IMR-90 (cell line): ENCODE data around the gene ZNRF3. TPM values are rescaled to one million over a fixed set of nuclear protein-coding genes. Genes with fewer than 3 reads are reported as not detected.

Source experiments
- ATAC-seq: fragments of 200-7000 bp; cut with Tn5 transposase; 2 replicates; pipeline ENCODE4 v1.9.1; 2020; ENCODE audit warnings: low read depth, mild to moderate bottlenecking, moderate library complexity
- BruUV-seq: library from RNA; stranded (reverse); fragments of 400-500 nt; replicated peaks from 2 replicates; lab custom pipeline; 2021; lab: Mats Ljungman, UMichigan
- CTCF ChIA-PET: fragments of 300-600 bp; formaldehyde crosslinking; extraction: SDS; loops from one replicate; lab custom pipeline; 2021; ENCODE audit warnings: antibody characterized with exemption; lab: Yijun Ruan, JAX
- POLR2A ChIA-PET: fragments of 300-600 bp; sonication (Branson Sonifier 250); formaldehyde crosslinking; loops from one replicate; lab custom pipeline; 2022; ENCODE audit warnings: antibody characterized with exemption; ENCODE audit not compliant: unreplicated experiment; lab: Charles Lee
- DNase-seq: peaks from one replicate; pipeline ENCODE4 v3.0.0; 2013
- H2AFZ ChIP-seq: replicated peaks from 2 replicates; pipeline ENCODE3; 2013; ENCODE audit warnings: low read length, mild to moderate bottlenecking; ENCODE audit not compliant: poor library complexity
- H2AK5ac ChIP-seq: 2 replicates; pipeline ENCODE4 v1.6.1; 2013; ENCODE audit warnings: low read depth, low read length, inconsistent platforms
- H2AK9ac ChIP-seq: replicated peaks from 2 replicates; pipeline ENCODE3; 2013; ENCODE audit warnings: mild to moderate bottlenecking, low read depth, low read length, moderate library complexity; ENCODE audit not compliant: poor library complexity
- H2BK120ac ChIP-seq: 2 replicates; pipeline ENCODE4 v1.6.1; 2013; ENCODE audit warnings: low read depth, low read length, inconsistent platforms
- H2BK15ac ChIP-seq: 3 replicates; pipeline ENCODE4 v1.6.1; 2013; ENCODE audit warnings: low read depth, low read length, inconsistent platforms
- H2BK20ac ChIP-seq: 2 replicates; pipeline ENCODE4 v1.6.1; 2013; ENCODE audit warnings: low read depth, mild to moderate bottlenecking, inconsistent platforms, low read length, moderate library complexity
- H2BK5ac ChIP-seq: 2 replicates; pipeline ENCODE4 v1.6.1; 2013; ENCODE audit warnings: mild to moderate bottlenecking, low read depth, low read length, inconsistent platforms; ENCODE audit not compliant: poor library complexity, severe bottlenecking
- H3K14ac ChIP-seq: replicated peaks from 2 replicates; pipeline ENCODE4 v1.6.1; 2013; ENCODE audit warnings: low read depth, low read length, inconsistent platforms
- H3K18ac ChIP-seq: 2 replicates; pipeline ENCODE4 v1.6.1; 2013; ENCODE audit warnings: low read depth, low read length, control low read depth
- H3K23ac ChIP-seq: 2 replicates; pipeline ENCODE4 v1.6.1; 2013; ENCODE audit warnings: low read depth, low read length, inconsistent platforms
- H3K27ac ChIP-seq: 2 replicates; pipeline ENCODE4 v1.5.1; 2013; ENCODE audit warnings: mild to moderate bottlenecking, control low read depth, low read length; ENCODE audit not compliant: insufficient read depth
- H3K27me3 ChIP-seq: 2 replicates; pipeline ENCODE4 v1.6.1; 2013; ENCODE audit warnings: low read length; ENCODE audit not compliant: control insufficient read depth, insufficient read depth
- H3K36me3 ChIP-seq: 2 replicates; pipeline ENCODE4 v1.6.1; 2013; ENCODE audit warnings: low read length, mixed read lengths; ENCODE audit not compliant: control insufficient read depth, insufficient read depth
- H3K4ac ChIP-seq: 2 replicates; pipeline ENCODE4 v1.6.1; 2013; ENCODE audit warnings: low read depth, low read length, inconsistent platforms
- H3K4me1 ChIP-seq: 2 replicates; pipeline ENCODE4 v1.6.1; 2013; ENCODE audit warnings: low read length, mixed read lengths; ENCODE audit not compliant: control insufficient read depth, insufficient read depth
- H3K4me2 ChIP-seq: 2 replicates; pipeline ENCODE4 v1.6.1; 2013; ENCODE audit warnings: low read depth, mild to moderate bottlenecking, control low read depth, low read length, moderate library complexity
- H3K4me3 ChIP-seq: 2 replicates; pipeline ENCODE4 v1.5.1; 2013; ENCODE audit warnings: low read depth, mild to moderate bottlenecking, control low read depth, low read length, moderate library complexity; ENCODE audit not compliant: insufficient read depth
- H3K56ac ChIP-seq: 2 replicates; pipeline ENCODE4 v1.6.1; 2013; ENCODE audit warnings: low read length, inconsistent platforms; ENCODE audit not compliant: insufficient read depth; ENCODE audit errors: extremely low read depth
- H3K79me1 ChIP-seq, 2 experiments: 2 replicates each; pipeline ENCODE4 v1.6.1; 2013; ENCODE audit warnings: low read length in 2 of 2, inconsistent platforms in 1 of 2, low read depth in 1 of 2
- H3K9ac ChIP-seq: 2 replicates; pipeline ENCODE4 v1.6.1; 2013; ENCODE audit warnings: low read depth, low read length, control low read depth
- H3K9me1 ChIP-seq: 2 replicates; pipeline ENCODE4 v1.6.1; 2013; ENCODE audit warnings: low read length, inconsistent platforms; ENCODE audit not compliant: insufficient read depth
- H3K9me3 ChIP-seq: 2 replicates; pipeline ENCODE4 v1.6.1; 2013; ENCODE audit warnings: low read length; ENCODE audit not compliant: control insufficient read depth, insufficient read depth
- H4K20me1 ChIP-seq: 2 replicates; pipeline ENCODE4 v1.6.1; 2013; ENCODE audit warnings: low read length, inconsistent platforms; ENCODE audit not compliant: insufficient read depth
- H4K5ac ChIP-seq: 2 replicates; pipeline ENCODE4 v1.6.1; 2013; ENCODE audit warnings: mild to moderate bottlenecking, low read depth, low read length, control low read depth
- H4K8ac ChIP-seq, 2 experiments: 2 replicates each; pipeline ENCODE4 v1.6.1; 2013; ENCODE audit warnings: low read depth in 2 of 2, low read length in 2 of 2, control low read depth in 1 of 2, inconsistent platforms in 1 of 2
- H4K91ac ChIP-seq: 2 replicates; pipeline ENCODE4 v1.6.1; 2013; ENCODE audit warnings: low read depth, low read length, inconsistent platforms; ENCODE audit not compliant: insufficient read depth
- USF2 ChIP-seq: fragments of 150-350 bp; IDR thresholded peaks from 2 replicates; pipeline ENCODE4 v1.6.1; 2017; ENCODE audit warnings: mild to moderate bottlenecking, antibody characterized with exemption, low read length, low read depth
- WGBS, 2 experiments: methylation state at CpG; one replicate each; pipeline versions ENCODE4 v1.1.5 to v1.1.7; 2013; ENCODE audit warnings: missing lambda C conversion rate in 2 of 2; ENCODE audit not compliant: insufficient read length in 1 of 2; ENCODE audit errors: extremely low coverage in 2 of 2; 5-methylcytosine and 5-hydroxymethylcytosine counted together
- dilution Hi-C: fragments of 300-500 bp; cut with HindIII; formaldehyde crosslinking; loops from one replicate; pipeline ENCODE4 v1.14.3; 2018; ENCODE audit warnings: low sequenced_read_pairs; ENCODE audit not compliant: unreplicated experiment
- in situ Hi-C: fragments of 300-500 bp; cut with MboI; formaldehyde crosslinking; loops from 3 replicates; pipeline ENCODE4 v1.14.3; 2019; ENCODE audit warnings: low sequenced_read_pairs, inconsistent platforms, mixed read lengths
- intact Hi-C: fragments of 100-400 bp; cut with micrococcal nuclease; formaldehyde crosslinking; loops from 2 replicates; pipeline ENCODE4 v1.10.0; 2022
- polyA plus RNA-seq, 3 experiments: library from polyadenylated mRNA; depleted of rRNA; stranded (reverse); fragments of >200 nt; gene quantifications; 2 replicates each; pipeline ENCODE4 v1.2.3, GENCODE V29; 2012; ENCODE audit warnings: low replicate concordance in 1 of 3
- total RNA-seq: library from RNA; depleted of rRNA; stranded (reverse); fragments of >200 nt; gene quantifications from 2 replicates; pipeline ENCODE4 v1.2.3, GENCODE V29; 2012

ZNRF3 gene
- total and polyA plus RNA-seq, 2 of the 4 experiments (the other 2 are of a cell fraction) = 1.4 to 2.4 TPM

DNA sequence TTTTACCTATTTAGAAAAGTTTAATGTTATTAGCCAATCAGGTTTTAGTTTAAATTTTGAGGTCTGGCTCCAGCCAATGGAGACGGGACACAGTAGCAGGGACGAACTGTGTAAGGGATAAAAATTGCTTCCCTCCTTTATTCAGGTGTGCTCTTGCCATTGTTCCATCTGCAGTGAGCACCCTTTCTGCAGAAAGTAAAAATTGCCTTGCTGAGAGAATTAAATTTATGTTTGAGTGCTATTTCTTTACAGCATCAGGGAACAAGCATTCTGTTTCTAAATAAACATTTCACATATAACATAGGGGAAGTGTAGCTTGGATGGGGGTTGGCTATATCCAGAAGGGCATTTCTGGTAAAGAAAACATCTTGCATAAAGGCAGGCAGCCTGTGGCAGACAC is 36.4 kb upstream of the ZNRF3 start:
- Histone ChIP-seq H3K14ac (no peak overlapping the region), H3K27ac (no peak overlapping the region), H3K4me2 (no peak overlapping the region), H3K4me3 (no peak overlapping the region), H2AK5ac (no peak overlapping the region), H3K18ac (no peak overlapping the region), H3K79me1 (no peaks in the 10 kb centered on the region), H3K9ac (no peak overlapping the region), H3K4me1 (no peaks in the 10 kb centered on the region), H3K9me3 (peaks cover 9% of the 10 kb centered on the region), H3K4ac (no peak overlapping the region), H3K9me1 (no peaks in the 10 kb centered on the region), H2BK15ac (no peak overlapping the region), H2BK5ac (no peak overlapping the region), H2AFZ (no peak overlapping the region), H3K36me3 (no peaks in the 10 kb centered on the region), H4K8ac (no peak overlapping the region), H2AK9ac (no peak overlapping the region), H2BK120ac (no peak overlapping the region), H4K20me1 (no peaks in the 10 kb centered on the region; the same call in 1 of the 2 replicates), H3K56ac (no peak overlapping the region), H3K27me3 (no peaks in the 10 kb centered on the region), H2BK20ac (no peak overlapping the region), H4K5ac (no peak overlapping the region), H4K91ac (no peak overlapping the region), H3K23ac (no peak overlapping the region)
- intact Hi-C loops (no loop called here), in situ Hi-C loops (no loop called here), dilution Hi-C loops (no loop called here)
- DNase-seq = no peak
- ChIA-PET CTCF (no interaction called here), POLR2A (no interaction called here)
- WGBS, 2 experiments = no CpG with 5 or more reads among the region's 2 CpGs
- BruUV-seq = no TSS peak
- ATAC-seq = no peak
- TF ChIP-seq USF2 = no peak
